GM19372 (cell line): Measurements from ENCODE around the gene TNIK.

ENCODE experiments used
- ATAC-seq: cut with Tn5 transposase; IDR thresholded peaks from one replicate; pipeline ENCODE4 v1.9.1; 2021; ENCODE audit warnings: mild to moderate bottlenecking, low read depth, moderate library complexity; ENCODE audit not compliant: unreplicated experiment

The TNIK gene

GRCh38 chr3:171218069-171218468 lies 242.1 kb downstream of the TNIK start:
- no peak for ATAC-seq

GRCh38 chr3:171213907-171214306 lies 246.3 kb downstream of the TNIK start:
- no peak for ATAC-seq

DNA sequence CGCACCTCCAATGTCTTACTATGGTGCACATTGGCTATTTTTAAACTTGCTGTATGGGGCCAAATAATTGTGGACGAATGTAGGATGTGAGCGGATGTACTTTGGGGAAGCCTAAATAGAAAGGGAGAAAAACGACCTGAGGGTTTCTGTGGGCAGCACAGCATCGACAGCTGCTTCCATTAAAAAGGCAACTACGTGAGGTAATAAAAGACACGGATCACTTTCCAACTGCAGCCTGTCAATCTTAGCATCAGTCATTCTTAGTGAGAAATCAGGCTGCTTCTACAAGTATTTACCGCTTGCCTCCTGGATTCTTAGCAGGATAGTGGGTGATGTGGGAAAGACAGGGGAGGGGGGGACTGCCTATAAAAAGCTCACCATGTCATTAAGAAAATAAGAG lies 247.0 kb downstream of the TNIK start:
- ATAC-seq = no peak

DNA sequence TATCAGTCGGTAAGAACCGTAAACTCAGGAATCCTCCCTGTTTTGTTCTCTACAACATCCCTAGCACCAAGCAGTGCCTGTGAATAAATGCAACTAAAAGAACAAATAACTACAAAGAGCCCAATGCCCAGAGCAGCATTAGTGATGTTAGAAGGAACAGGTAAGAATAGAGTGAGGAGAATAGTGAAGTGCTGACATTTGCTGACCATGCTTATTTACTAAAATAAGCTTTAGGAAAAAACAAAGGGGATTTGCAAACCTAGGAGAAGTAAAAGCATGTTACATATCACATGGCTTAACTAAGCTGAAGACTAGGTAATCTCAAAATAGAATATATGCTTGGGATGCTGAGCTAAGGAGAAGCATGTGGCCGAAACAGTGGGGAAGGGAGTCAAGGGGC lies 247.6 kb downstream of the TNIK start:
- no peak for ATAC-seq

DNA sequence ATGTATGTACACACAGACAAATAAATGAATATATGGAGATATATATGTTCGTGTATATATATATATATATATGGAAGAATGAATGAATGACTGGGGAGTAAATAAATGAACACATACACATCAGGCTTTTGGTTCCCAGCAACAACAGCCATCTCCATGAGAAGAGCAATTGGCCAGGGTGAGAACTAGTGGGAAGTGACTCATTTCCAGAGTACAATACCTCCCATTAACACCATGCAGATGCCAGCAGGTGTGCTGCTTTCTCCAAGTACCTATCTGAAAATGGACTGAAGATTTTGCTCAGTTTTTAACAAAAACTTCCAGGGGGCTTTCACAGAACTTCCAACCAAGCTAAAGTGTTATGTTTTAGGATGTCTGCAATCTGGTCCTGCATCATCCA lies 253.9 kb downstream of the TNIK start:
- no peak for ATAC-seq

DNA sequence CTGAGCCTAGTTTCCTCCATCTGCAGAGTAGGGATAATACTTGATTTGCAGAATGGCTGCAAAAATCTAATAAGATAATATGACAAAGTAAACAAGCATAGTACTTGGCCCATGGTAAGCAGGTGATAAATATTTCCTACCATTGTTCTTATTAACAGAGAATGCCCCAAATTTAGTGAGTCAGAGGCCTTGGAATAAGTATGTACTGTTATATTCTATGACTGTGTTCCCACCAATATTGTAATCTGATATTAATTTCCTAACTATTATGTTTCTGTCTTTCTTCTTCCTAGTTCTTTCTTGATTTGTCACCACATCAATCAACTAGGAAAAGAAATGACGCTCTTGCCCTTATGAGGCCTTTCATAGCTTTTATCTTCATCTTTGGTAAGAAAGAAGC lies 255.3 kb downstream of the TNIK start:
- ATAC-seq = no peak

- ATAC-seq = no peak
Observed at GRCh38 chr3:171201825-171202224, 258.4 kb downstream of the TNIK start.

- ATAC-seq = no peak
Observed at GRCh38 chr3:171200750-171201088, 259.5 kb downstream of the TNIK start.

DNA sequence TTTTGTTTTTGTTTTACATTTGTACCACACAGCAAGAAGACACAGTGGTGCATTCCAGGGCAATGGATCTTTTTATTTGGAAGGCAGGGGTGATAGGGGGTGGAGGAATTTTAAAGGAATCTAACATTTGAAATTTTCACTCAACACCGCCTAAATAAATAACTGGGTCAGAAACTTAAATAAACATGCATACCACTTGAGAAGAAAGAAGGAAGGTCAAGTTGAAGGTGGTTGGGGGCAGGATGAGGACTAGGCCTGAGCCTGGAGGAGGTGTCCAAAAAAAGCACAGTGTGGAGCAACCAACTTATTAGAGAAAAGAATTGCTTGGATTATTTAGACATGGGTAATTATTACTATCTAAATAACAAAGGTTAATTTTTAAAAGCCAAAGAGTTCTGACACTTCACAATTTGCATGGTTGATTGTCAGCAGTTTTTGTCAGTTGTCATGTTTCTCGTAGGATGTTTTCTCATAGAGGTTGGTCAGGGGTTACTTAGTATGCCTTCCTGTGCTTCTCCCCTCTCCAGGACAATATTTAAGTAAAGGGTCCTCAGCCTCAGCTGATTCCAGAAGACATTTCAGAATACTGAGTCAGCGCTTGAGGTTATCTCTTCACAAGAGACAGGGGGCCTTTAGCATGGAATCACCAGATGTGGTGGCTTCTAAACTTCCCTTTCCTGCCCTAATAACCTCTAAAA lies 260.0 kb downstream of the TNIK start:
- ATAC-seq = no peak

GRCh38 chr3:171199473-171199829 lies 260.8 kb downstream of the TNIK start:
- no peak for ATAC-seq

GRCh38 chr3:171198781-171199472 lies 261.3 kb downstream of the TNIK start:
- ATAC-seq = no peak

GRCh38 chr3:171195686-171196085 lies 264.5 kb downstream of the TNIK start:
- no peak for ATAC-seq

DNA sequence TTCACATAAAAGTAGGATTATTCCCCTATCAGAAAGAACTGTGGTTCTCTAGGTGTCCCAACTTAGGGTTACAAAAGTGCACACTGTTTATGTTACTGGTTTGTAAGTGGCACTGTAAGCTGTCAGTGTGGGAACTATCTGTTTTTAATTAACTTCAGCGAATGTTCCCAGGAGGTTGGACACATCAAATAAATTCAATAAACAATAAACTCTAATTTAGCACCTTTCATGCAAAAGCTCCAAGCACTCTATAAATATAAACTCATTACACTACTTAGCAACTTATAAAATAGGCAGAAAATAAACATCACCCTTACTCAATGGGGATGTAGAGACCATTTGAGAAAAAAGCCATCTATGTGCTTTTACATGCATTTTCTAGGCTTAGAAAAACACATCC lies 265.2 kb downstream of the TNIK start:
- ATAC-seq = no peak

GRCh38 chr3:171193693-171194092 lies 266.5 kb downstream of the TNIK start:
- ATAC-seq = no peak

DNA sequence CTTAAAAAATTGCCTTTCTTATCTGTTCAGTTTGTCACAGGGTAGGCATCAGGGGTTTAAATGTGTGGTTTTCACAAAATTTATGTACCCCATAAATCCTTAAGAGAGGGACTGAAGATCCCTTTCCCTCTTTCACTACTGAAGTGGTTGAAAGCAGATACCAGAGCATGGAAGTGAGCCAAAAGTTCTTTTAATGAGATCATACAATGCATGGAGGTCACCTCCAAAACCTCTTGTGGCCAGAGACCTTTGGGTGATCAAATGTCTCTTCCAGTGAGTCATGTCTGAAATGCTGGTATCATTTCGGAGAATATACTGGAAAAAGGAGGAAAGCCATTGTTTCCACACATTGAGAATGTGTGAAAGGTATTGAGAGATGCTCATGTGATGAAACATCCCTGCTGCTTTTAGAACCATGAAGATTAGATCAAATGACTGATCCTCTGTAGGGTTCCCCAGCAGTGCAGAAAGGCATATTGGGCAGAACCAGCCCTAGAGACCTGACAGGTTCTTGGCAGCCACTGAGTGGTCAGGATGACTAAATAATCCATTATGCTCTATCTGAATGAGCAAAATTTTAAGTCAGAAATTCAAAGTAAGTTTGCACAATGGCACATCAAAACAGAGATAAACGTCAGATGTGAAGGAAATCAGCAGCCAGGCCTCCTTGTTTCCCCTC lies 267.9 kb downstream of the TNIK start:
- ATAC-seq = no peak

DNA sequence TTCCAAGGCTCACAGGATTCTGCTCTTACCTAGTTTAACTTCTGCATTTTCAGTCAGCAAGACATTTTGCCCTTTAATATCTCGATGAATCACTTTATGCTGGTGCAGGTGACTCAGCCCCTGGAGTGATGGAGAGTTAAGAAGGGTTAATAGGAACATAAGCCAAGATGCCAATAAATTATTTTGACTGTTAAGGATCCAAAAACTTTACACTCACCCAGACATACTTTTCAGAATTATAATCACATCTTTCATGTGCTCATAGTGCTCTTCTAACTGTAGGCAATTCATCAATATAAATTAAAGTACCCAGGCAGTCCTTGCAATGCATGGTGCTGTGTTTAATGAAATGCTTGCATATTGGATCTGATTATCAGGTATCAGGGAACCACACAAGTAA lies 269.5 kb downstream of the TNIK start:
- ATAC-seq = no peak

- ATAC-seq = no peak
Observed at GRCh38 chr3:171189394-171190080, 270.7 kb downstream of the TNIK start.

DNA sequence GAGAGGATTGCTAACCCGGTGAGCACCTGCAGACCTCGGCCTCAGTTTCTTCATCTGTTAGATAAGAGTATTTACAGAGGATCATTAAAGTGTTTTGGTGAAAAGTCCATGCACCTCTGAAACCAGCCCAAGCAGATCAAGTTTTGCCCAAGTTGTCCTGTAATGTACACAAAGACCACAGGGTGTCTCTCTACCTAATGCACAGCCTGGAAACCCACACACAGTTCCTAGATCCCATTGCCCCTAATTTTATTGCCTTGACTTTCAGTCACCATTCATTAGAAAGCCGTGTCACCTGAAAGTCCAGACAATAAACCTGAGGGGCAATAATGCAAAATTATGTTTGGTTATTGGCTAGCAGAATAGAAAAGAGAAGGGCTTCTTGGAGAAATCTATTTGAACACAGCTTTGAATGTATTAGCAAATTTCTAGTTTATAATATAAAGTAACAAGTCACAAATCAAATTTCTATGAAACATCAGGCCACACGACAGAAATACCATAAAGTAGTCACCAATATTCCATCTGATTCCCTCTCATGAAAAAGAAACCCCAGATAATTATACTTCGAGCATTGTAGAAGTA lies 272.4 kb downstream of the TNIK start:
- ATAC-seq = no peak

DNA sequence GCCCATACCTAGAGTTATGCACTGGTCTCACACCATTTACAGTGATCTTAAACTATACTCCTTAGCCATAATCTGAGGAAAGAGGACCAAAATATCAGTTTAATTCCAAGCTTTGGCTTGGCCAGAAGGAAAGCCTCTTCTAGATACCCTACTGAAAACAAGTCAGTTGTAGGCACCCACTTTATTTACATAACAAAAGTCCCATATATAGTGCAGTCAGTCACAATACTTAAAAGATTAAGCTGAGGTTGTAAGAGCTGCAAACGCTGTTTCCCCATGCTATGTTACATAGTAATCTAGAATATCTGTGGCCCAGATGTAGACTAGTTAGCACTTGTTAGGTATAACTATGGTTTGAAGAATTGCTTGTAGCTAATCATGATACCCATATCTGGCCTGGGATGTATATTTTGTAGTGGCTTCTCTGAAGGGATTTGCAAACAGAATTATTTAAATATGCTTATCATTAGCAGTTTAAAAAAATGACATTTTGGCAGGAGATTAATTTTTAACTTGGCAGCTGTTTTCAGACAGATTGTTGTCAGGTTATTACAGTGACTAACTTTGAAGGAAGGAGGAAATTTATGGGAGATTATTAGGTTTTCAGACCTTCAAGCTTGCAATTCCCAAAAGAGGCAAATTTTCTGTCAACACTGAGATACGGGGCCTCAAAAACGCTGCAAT lies 273.2 kb downstream of the TNIK start:
- ATAC-seq = no peak

- no peak for ATAC-seq
Observed at GRCh38 chr3:171186383-171186782, 273.8 kb downstream of the TNIK start.
